GM12801 (cell line): ENCODE measurements around the gene IL31.

Experiments used
- CTCF ChIP-seq: IDR thresholded peaks from one replicate; pipeline ENCODE4 v1.5.1; 2011; ENCODE audit warnings: control low read depth; ENCODE audit not compliant: insufficient read length; ENCODE audit errors: extremely low read depth

IL31 gene

GRCh38 chr12:122159882-122160281 is 14.1 kb downstream of the IL31 start:
- no peak for TF ChIP-seq CTCF

GRCh38 chr12:122158700-122159285 is 15.2 kb downstream of the IL31 start:
- no peak for TF ChIP-seq CTCF

- no peak for TF ChIP-seq CTCF
These were observed 18.3 kb downstream of the IL31 start for GRCh38 chr12:122155705-122156104.

GRCh38 chr12:122152754-122153153 is 21.3 kb downstream of the IL31 start:
- TF ChIP-seq CTCF: no peak

GRCh38 chr12:122150127-122150681 is 23.8 kb downstream of the IL31 start:
- TF ChIP-seq CTCF: no peak

GRCh38 chr12:122148657-122149056 is 25.4 kb downstream of the IL31 start:
- no peak for TF ChIP-seq CTCF

GRCh38 chr12:122147514-122148290 is 26.3 kb downstream of the IL31 start:
- TF ChIP-seq CTCF: no peak
